Medulla oblongata (tissue), 1 donor: ENCODE measurements around the gene CLCNKB.
A peak's percentile ranks its signal among the peaks of the same experiment; 100 is the strongest.
"Not testable (repeated sequence)": the region's sequence is repeated elsewhere in the genome, so short reads cannot be mapped to it uniquely, and the experiment has no call there.

Source experiments
- DNase-seq: peaks from one replicate; pipeline ENCODE4 v3.0.0-alpha.2; 2015; ENCODE audit errors: extremely low spot score

CLCNKB gene

DNA sequence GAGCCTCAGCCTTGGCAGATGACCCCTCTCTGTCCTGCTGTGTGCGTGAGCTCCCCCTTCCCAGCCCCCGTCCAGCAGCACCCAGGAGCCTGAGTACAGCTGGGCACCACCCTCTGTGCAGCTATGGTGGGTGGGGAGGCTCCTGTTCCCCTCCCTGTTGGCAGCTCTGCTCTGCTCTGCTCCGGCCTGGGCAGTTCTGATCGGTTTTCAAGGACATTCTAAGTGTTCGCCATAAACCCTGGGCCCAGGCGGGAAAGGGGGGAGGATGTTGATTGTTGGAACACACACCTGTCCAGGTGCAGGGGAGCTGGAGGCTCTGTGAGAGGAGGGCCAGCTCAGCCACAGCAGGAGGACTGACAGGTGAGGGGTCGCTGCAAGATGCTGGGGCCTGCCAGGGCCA, at the start of gene CLCNKB:
Gene CLCNKB (plus strand): TSS at position 262 of the 400 bp plus-strand sequence. CDS start 711 bp downstream, outside the sequence.
- DNase-seq = no peak

- DNase-seq = no peak
Measured at GRCh38 chr1:15994081-15994480, 49.5 kb upstream of the CLCNKB start.

GRCh38 chr1:15994590-15995351, 48.8 kb upstream of the CLCNKB start:
- DNase-seq = peak; percentile 84

GRCh38 chr1:15997076-15997585, 46.5 kb upstream of the CLCNKB start:
- DNase-seq = no peak

- no peak for DNase-seq
Measured at GRCh38 chr1:15997637-15998280, 45.8 kb upstream of the CLCNKB start.

DNA sequence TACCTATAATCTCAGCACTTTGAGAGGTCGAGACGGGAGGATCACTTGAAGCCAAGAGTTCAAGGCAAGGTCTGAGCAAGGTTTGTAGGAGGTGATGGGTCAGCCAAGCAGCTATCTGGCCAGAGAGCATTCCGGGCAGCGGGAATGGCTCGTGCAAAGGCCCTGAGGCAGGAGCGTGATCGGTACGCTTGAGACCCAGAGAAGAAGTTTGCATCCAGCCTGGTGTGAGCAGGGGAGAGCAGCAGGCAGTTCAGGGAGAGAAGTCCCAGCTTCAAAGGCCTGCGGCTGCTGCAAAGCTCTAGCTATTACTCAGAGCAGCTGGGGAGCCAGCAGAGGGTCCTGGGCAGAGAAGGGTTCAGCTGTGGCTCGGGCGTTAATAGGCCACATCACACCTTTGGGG, 44.7 kb upstream of the CLCNKB start:
- DNase-seq = no peak

DNA sequence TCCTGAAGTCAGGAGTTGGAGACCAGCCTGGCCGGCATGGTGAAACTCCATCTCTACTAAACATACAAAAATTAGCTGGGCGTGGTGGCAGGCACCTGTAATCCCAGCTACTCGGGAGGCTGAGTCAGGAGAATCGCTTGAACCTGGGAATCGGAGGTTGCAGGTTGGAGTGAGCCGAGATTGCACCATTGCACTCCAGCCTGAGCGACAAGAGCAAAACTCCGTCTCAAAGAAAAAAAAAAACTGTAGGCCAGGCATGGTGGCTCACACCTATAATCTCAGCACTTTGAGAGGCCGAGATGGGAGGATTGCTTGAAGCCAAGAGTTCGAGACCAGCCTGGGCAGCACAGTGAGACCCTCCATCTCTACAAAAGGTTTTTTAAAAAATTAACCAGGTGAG, 42.3 kb upstream of the CLCNKB start:
- not testable (repeated sequence) for DNase-seq

DNA sequence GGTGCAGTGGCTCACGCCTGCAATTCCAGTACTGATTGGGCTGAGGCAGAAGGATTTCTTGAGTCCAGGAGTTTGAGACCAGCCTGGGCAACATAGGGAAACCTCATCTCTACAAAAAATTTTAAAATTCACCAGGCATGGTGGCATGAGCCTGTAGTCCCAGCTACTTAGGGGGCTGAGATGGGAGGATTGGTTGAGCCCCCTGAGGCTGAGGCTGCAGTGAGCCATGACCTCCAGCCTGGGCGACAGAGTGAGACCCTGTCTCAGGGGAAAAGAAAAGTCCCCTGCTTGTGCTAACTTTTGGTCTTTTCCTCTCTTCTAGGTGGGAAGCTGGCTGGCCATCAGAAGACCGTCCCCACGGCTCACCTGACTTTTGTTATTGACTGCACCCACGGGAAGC, 38.0 kb upstream of the CLCNKB start:
- no peak for DNase-seq

DNA sequence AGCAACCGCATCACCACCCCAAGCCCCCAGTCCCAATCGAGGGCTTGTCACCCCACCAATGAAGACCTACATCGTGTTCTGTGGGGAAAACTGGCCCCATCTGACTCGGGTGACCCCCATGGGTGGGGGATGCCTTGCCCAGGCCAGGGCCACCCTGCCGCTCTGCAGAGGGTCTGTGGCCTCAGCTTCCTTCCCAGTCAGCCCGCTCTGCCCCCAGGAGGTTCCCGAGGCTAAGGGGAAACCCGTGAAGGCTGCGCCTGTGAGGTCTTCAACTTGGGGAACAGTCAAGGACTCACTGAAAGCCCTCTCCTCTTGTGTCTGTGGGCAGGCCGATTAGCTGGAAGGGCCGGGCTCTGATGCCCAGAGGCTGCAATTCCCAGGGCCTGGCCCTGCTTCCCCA, 37.6 kb upstream of the CLCNKB start:
- DNase-seq = no peak

DNA sequence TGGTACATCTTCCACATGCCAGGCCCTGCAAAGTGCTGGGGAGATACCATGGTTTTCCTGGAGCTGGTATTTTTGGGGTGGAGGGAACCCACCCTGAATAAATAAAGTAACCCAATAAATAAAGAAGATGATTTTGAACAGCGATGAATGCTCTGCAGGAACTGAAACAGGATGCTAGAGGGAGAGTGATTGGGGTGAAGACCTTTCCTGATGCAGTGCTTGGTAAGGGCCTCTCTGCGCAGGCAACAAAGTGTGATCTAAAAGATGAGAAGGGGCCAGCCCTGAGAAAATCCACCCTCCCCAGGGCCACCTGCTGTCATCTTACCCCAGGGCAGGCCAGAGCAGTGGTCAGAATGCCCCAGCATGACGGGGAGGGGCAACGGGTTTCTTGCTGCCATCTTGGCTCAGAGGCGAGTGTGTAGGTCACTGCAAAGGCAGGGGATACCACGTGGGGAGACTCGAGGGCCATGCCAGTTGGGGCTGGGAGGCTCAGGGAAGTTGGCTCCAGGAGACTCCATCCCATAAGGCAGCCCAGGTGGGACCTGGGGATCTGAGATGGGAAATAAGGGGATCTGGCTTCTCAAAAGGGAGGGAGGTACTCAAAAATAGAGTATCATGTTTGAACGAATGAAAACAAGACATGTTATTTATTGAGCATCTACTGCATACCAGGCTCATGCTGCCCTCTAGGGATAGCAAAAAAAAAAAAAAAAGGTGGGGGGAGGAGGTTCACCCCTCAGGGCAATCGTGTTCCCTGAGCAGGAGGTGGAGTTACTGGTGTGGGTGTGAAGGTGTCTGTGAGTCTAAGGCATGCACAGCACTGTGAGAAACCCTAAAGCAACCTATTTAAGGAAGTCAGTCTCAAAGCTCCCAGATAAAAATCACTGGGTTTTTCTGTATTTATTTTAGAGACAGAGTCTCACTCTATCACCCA, 36.8 kb upstream of the CLCNKB start:
- DNase-seq = no peak

- DNase-seq = no peak
Measured at GRCh38 chr1:16007671-16008341, 35.8 kb upstream of the CLCNKB start.

GRCh38 chr1:16009030-16009460, 34.5 kb upstream of the CLCNKB start:
- DNase-seq = peak; percentile 88

GRCh38 chr1:16009678-16010077, 33.9 kb upstream of the CLCNKB start:
- DNase-seq = no peak

DNA sequence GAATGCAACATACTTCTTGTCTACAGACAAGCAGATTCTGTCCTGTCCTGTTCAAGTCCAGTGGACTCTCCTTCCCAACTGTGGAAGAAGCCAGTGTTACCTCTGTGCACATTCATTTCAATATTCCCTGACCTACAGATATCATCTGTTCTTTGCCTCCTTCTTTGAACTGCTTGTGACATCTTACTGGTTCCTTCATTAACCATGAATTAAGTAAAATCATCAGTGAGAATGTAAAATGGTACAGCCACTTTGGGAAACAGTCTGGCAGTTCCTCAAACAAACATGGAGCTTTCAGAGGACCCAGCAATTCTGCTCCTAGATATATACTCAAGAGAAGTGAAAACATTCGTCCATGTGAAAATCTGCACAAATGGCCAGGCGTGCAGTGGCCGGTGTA, 32.7 kb upstream of the CLCNKB start:
- DNase-seq = no peak

DNA sequence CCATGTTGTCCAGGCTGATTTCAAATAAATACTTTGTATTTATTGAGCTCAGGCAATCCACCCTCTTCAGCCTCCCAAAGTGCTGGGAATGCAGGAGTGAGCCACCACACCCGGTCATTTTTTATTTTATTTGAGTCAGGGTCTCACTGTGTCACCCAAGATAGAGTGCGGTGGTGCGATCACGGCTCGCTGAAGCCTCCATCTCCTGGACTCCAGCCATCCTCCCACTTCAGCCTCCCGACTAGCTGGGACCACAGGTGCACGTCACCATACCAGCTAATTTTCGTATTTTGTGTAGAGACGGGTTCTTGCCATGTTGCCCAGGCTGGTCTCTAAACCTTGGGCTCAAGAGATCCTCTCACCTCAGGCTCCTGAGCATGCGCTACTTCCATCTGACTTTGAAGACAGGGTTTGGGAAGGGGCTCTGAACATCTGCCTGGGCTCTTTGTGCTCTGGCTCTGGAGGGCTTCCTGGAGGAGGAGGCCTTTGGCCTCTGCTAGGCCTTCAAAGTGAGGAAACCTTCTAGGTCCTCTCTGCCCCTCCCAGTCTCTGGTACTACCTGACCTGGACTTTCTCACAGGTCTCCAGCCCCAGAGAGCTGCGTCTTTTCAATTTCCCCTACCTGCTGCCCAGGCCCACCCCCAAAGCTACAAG, 31.5 kb upstream of the CLCNKB start:
- DNase-seq = no peak

GRCh38 chr1:16012590-16013219, 30.9 kb upstream of the CLCNKB start:
- DNase-seq = peak; percentile 24

DNA sequence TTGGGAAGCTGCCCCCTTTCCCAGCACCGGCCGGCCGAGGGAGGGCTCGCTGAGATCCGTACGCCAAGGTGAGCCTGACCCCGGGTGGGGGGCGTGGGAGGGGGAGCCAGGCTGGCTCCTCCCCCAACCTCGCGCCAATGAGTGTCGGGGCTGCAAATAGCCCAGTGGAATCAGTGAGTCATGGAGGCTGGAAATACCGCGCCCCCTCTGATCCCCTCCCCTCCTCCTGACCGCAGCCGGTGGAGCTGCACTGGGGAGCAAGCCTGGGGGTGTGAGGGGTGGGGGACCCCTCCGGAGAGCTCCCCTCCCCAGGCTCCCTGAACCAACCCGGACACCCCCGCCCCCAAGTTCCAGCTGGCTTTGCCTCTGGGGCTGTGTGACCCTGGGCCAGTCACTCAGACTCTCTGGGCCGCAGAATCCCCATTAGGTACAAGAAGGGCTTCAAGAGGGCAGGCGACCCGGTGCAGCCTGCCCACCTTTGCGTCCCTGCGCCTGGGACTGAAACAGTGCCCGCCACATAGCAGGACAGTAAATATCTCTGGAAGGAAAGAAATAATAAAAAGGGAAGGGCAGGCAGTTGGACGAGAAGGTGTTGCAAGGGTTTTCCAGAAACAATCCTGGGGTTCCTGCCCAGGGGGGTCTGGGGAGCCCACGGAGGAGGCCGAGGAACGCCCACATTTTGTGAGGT, 30.2 kb upstream of the CLCNKB start:
- no peak for DNase-seq

DNA sequence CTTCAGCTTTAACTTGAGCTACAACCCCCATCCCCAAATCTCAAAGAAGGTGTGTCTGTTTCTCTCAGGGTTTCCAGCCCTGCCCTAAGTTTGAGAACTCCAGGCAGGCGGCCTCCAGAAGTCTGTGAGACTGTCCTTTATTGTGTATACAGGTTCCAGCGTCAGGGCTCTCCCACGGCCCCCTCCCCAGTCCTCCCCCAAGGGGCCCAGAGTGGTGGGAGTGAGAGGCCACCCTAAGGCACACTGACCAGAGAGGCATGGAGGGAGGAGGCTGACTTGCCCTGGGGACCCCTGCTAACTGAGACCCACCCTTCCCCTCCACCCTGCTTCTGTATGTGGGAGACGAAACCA, 29.7 kb upstream of the CLCNKB start:
- no peak for DNase-seq

GRCh38 chr1:16014509-16015482, 28.8 kb upstream of the CLCNKB start:
- no peak for DNase-seq
